ENCODE results near the gene NEIL3. TPM values are rescaled to one million over a fixed set of nuclear protein-coding genes. Genes with fewer than 3 reads are reported as not detected.

Gene NEIL3
- polyA plus RNA-seq, 1 donor from 2014 or later: 0.15 TPM

DNA sequence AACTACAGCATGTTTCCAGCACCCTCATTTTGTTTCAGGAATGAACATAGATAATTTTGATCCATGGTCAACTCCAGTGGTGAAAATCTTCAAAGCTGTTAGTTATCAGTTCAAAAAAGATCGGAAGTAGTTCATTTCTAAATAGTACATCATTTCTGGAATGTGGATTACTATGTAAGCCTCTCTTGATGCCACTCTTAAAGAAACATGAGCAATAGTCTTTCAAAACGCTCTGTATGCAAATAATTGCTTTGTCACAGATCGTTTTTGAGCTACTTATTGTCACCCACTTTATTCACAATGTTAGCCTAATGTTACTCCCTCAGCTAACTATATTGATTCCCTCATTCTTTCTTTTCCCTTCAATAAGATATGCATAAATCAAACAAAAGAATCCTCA lies 65.7 kb downstream of the NEIL3 start:
- no peaks in the 10 kb centered on the region for H4K20me1 ChIP-seq (ENCODE audit: insufficient read depth)
- no peaks in the 10 kb centered on the region for H3K9me2 ChIP-seq (ENCODE audit: insufficient read depth, low read length)
- H3K27ac ChIP-seq (ENCODE audit: low read length): no peak overlapping the region
- no peak overlapping the region for H3K4me2 ChIP-seq (ENCODE audit: low read length)
- no peak overlapping the region for H3K4me3 ChIP-seq (ENCODE audit: low read length)
- no peaks in the 10 kb centered on the region for H3K9me3 ChIP-seq (ENCODE audit: low read length)
- no peaks in the 10 kb centered on the region for H3F3A ChIP-seq (ENCODE audit: insufficient read depth, low read length, poor library complexity, severe bottlenecking)
- H3K36me3 ChIP-seq (ENCODE audit: insufficient read depth, low read length): no peaks in the 10 kb centered on the region
- H3K79me2 ChIP-seq (replicated peaks; ENCODE audit: insufficient read depth, low read length): no peaks in the 10 kb centered on the region
- H3K9ac ChIP-seq (ENCODE audit: low read length): no peak overlapping the region
- TF ChIP-seq RAD21 (conservative IDR thresholded peaks at IDR 0.05): no peak
- no peak for TF ChIP-seq POLR2AphosphoS5 (IDR thresholded peaks at IDR 0.05)
- TF ChIP-seq EP300 (conservative IDR thresholded peaks at IDR 0.05; ENCODE audit: poor library complexity, severe bottlenecking): no peak
- TF ChIP-seq EZH2 (IDR thresholded peaks at IDR 0.05; ENCODE audit: borderline replicate concordance, insufficient read depth, low read length, poor library complexity, severe bottlenecking): no peak
- TF ChIP-seq, protein P1, sequence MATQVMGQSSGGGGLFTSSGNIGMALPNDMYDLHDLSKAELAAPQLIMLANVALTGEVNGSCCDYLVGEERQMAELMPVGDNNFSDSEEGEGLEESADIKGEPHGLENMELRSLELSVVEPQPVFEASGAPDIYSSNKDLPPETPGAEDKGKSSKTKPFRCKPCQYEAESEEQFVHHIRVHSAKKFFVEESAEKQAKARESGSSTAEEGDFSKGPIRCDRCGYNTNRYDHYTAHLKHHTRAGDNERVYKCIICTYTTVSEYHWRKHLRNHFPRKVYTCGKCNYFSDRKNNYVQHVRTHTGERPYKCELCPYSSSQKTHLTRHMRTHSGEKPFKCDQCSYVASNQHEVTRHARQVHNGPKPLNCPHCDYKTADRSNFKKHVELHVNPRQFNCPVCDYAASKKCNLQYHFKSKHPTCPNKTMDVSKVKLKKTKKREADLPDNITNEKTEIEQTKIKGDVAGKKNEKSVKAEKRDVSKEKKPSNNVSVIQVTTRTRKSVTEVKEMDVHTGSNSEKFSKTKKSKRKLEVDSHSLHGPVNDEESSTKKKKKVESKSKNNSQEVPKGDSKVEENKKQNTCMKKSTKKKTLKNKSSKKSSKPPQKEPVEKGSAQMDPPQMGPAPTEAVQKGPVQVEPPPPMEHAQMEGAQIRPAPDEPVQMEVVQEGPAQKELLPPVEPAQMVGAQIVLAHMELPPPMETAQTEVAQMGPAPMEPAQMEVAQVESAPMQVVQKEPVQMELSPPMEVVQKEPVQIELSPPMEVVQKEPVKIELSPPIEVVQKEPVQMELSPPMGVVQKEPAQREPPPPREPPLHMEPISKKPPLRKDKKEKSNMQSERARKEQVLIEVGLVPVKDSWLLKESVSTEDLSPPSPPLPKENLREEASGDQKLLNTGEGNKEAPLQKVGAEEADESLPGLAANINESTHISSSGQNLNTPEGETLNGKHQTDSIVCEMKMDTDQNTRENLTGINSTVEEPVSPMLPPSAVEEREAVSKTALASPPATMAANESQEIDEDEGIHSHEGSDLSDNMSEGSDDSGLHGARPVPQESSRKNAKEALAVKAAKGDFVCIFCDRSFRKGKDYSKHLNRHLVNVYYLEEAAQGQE (IDR thresholded peaks at IDR 0.05; ENCODE audit: borderline replicate concordance): no peak
- no peak for TF ChIP-seq SMC3 (conservative IDR thresholded peaks at IDR 0.05; ENCODE audit: poor library complexity)
- no peak for TF ChIP-seq TAF1 (IDR thresholded peaks at IDR 0.05; ENCODE audit: low read depth)
- TF ChIP-seq, protein P2, sequence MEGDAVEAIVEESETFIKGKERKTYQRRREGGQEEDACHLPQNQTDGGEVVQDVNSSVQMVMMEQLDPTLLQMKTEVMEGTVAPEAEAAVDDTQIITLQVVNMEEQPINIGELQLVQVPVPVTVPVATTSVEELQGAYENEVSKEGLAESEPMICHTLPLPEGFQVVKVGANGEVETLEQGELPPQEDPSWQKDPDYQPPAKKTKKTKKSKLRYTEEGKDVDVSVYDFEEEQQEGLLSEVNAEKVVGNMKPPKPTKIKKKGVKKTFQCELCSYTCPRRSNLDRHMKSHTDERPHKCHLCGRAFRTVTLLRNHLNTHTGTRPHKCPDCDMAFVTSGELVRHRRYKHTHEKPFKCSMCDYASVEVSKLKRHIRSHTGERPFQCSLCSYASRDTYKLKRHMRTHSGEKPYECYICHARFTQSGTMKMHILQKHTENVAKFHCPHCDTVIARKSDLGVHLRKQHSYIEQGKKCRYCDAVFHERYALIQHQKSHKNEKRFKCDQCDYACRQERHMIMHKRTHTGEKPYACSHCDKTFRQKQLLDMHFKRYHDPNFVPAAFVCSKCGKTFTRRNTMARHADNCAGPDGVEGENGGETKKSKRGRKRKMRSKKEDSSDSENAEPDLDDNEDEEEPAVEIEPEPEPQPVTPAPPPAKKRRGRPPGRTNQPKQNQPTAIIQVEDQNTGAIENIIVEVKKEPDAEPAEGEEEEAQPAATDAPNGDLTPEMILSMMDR (IDR thresholded peaks at IDR 0.05; ENCODE audit: poor library complexity, severe bottlenecking): no peak
- TF ChIP-seq MXI1 (conservative IDR thresholded peaks at IDR 0.05; ENCODE audit: poor library complexity, severe bottlenecking): no peak
- no peaks in the 10 kb centered on the region for H3K27me3 ChIP-seq (ENCODE audit: insufficient read depth, low read depth, low read length)
- H2AFZ ChIP-seq (ENCODE audit: low read depth, low read length): no peak overlapping the region

DNA sequence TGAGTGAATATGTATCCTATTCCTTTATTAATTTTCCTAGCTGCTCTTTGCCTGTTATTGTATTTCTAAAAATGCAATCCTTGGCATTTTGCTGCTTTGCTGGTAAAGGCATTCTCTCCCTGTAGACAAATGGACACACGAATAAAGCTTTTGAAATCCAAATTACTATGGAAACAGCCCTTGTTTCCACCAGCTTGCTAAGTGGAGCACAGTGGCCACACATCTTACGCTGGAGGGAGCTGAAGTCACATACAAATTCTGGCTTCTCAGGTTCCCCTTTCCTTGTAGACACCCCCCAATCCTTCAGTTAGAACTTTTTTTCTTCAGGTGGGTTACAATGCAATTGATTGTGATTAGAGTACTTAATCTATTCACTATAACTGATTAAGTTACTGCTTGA lies 66.3 kb downstream of the NEIL3 start:
- Histone ChIP-seq H4K20me1 (ENCODE audit: insufficient read depth) (no peaks in the 10 kb centered on the region), H2AFZ (ENCODE audit: low read depth, low read length) (no peak overlapping the region)

More for the DNA sequence above, 66.3 kb downstream of the NEIL3 start:
- Histone ChIP-seq H3K27ac (ENCODE audit: low read length) (no peak overlapping the region), H3K9ac (ENCODE audit: low read length) (no peak overlapping the region), H3K4me2 (ENCODE audit: low read length) (no peak overlapping the region), H3K36me3 (ENCODE audit: insufficient read depth, low read length) (no peaks in the 10 kb centered on the region), H3K9me2 (ENCODE audit: insufficient read depth, low read length) (no peaks in the 10 kb centered on the region), H3K79me2 (replicated peaks; ENCODE audit: insufficient read depth, low read length) (no peaks in the 10 kb centered on the region), H3F3A (ENCODE audit: insufficient read depth, low read length, poor library complexity, severe bottlenecking) (no peaks in the 10 kb centered on the region), H3K4me3 (ENCODE audit: low read length) (no peak overlapping the region), H3K9me3 (ENCODE audit: low read length) (no peaks in the 10 kb centered on the region), H3K27me3 (ENCODE audit: insufficient read depth, low read depth, low read length) (no peaks in the 10 kb centered on the region)
- TF ChIP-seq POLR2AphosphoS5 (IDR thresholded peaks at IDR 0.05) (no peak), RAD21 (conservative IDR thresholded peaks at IDR 0.05) (no peak), SMC3 (conservative IDR thresholded peaks at IDR 0.05; ENCODE audit: poor library complexity) (no peak), MXI1 (conservative IDR thresholded peaks at IDR 0.05; ENCODE audit: poor library complexity, severe bottlenecking) (no peak), TAF1 (IDR thresholded peaks at IDR 0.05; ENCODE audit: low read depth) (no peak), EZH2 (IDR thresholded peaks at IDR 0.05; ENCODE audit: borderline replicate concordance, insufficient read depth, low read length, poor library complexity, severe bottlenecking) (no peak), EP300 (conservative IDR thresholded peaks at IDR 0.05; ENCODE audit: poor library complexity, severe bottlenecking) (no peak)
- TF ChIP-seq, protein P1 (IDR thresholded peaks at IDR 0.05; ENCODE audit: borderline replicate concordance): no peak
- TF ChIP-seq, protein P2 (IDR thresholded peaks at IDR 0.05; ENCODE audit: poor library complexity, severe bottlenecking): no peak

All from neural cell (in vitro differentiated cells).